Measurements from ENCODE around the gene RPL37. TPM values are rescaled to one million over a fixed set of nuclear protein-coding genes. Genes with fewer than 3 reads are reported as not detected.

The RPL37 gene
- total and polyA plus RNA-seq, 4 donors, result 881 to 2,683 (median 1,270) TPM

DNA sequence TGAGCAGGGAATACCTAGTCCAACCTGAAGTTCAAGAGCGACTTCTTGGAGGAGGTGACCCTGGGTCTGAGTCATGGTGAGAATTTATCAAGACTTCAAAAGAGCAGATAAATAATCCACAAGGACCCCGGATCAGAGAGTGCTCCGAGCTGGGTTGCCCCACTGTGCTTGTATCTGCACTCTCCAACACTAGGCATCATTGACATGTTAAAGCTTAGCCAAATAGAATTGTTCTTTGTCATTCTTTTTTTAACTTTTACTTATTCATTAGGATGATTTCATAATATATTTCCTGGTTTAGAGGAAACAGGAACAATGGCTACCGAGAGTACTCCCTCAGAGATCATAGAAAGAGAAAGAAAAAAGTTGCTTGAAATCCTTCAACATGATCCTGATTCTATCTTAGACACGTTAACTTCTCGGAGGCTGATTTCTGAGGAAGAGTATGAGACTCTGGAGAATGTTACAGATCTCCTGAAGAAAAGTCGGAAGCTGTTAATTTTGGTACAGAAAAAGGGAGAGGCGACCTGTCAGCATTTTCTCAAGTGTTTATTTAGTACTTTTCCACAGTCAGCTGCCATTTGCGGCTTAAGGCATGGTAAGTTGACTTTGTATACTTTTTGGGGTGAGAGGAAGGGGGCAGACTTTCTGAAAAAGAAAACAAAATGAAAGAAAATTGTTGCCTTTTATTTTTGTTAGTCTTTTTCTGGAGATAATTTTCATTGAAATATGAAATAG lies 6.2 kb upstream of the RPL37 start, which contains the start of gene CARD6:
Gene CARD6 (plus strand): TSS at position 300 of the 738 bp plus-strand sequence. CDS start 16 bp downstream, at position 316.
- TF ChIP-seq, protein P1, sequence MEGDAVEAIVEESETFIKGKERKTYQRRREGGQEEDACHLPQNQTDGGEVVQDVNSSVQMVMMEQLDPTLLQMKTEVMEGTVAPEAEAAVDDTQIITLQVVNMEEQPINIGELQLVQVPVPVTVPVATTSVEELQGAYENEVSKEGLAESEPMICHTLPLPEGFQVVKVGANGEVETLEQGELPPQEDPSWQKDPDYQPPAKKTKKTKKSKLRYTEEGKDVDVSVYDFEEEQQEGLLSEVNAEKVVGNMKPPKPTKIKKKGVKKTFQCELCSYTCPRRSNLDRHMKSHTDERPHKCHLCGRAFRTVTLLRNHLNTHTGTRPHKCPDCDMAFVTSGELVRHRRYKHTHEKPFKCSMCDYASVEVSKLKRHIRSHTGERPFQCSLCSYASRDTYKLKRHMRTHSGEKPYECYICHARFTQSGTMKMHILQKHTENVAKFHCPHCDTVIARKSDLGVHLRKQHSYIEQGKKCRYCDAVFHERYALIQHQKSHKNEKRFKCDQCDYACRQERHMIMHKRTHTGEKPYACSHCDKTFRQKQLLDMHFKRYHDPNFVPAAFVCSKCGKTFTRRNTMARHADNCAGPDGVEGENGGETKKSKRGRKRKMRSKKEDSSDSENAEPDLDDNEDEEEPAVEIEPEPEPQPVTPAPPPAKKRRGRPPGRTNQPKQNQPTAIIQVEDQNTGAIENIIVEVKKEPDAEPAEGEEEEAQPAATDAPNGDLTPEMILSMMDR (IDR thresholded peaks at IDR 0.05; ENCODE audit: control extremely low read depth, extremely low read depth), result no peak
- H3K4me3 ChIP-seq, result no peak within 1 kb of the TSS
- 10% methylated on average over 9 of the region's 9 CpGs for WGBS, 2 donors
- ATAC-seq (ENCODE audit: insufficient read depth, low FRiP score), result peak; percentile 64
- peak within 1 kb of the TSS; percentile 63 to 78 for H3K27ac ChIP-seq (ENCODE audit: low read depth in 1 of 2, low read length in 1 of 2)
- peak in 2 of 3 donors; percentile 65 to 70 for DNase-seq
- peaks cover 0 to 11% (median 3%) of the 10 kb centered on the region in 5 donors for H3K4me1 ChIP-seq (ENCODE audit: control insufficient read depth in 5 of 5, insufficient read depth in 5 of 5, low read length in 5 of 5)
- H3K36me3 ChIP-seq (ENCODE audit: control insufficient read depth in 4 of 4, insufficient read depth in 4 of 4, low read length in 4 of 4), result peaks cover 0 to 6% (median 0%) of the 10 kb centered on the region in 4 donors
- H3K9me3 ChIP-seq (ENCODE audit: control insufficient read depth in 4 of 4, insufficient read depth in 3 of 4, low read length in 3 of 4), result no peaks in the 10 kb centered on the region
- peak within 1 kb of the TSS; percentile 52 to 69 for H3K9ac ChIP-seq (ENCODE audit: insufficient read depth in 1 of 2, low read length in 2 of 2)
- no peaks in the 10 kb centered on the region for H3K27me3 ChIP-seq (ENCODE audit: control insufficient read depth in 3 of 3, insufficient read depth in 3 of 3, low read length in 2 of 3)

DNA sequence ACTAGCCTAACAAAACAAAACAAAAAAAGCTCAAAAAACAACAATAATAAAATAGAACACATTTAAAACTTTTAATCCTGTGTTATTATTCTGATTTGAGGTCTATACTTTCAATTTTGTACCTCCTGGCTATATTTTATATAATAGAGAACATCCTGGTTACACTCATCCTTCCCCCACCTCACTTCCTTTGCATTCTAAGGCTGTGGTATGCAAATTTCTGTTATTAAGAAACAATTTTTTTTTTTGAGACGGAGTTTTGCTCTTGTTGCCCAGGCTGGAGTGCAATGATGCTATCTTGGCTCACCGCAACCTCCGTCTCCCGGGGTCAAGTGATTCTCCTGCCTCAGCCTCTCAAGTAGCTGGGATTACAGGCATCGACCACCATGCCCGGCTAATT lies 3.1 kb upstream of the RPL37 start:
- Histone ChIP-seq H3K9me3 (ENCODE audit: control insufficient read depth in 4 of 4, insufficient read depth in 3 of 4, low read length in 3 of 4) (no peaks in the 10 kb centered on the region), H3K27ac (ENCODE audit: low read depth in 1 of 2, low read length in 1 of 2) (no peak overlapping the region), H3K36me3 (ENCODE audit: control insufficient read depth in 4 of 4, insufficient read depth in 4 of 4, low read length in 4 of 4) (peaks cover 4 to 12% (median 8%) of the 10 kb centered on the region in 4 donors), H3K4me3 (no peak overlapping the region), H3K27me3 (ENCODE audit: control insufficient read depth in 3 of 3, insufficient read depth in 3 of 3, low read length in 2 of 3) (no peaks in the 10 kb centered on the region), H3K4me1 (ENCODE audit: control insufficient read depth in 5 of 5, insufficient read depth in 5 of 5, low read length in 5 of 5) (peaks cover 2 to 32% (median 4%) of the 10 kb centered on the region in 5 donors), H3K9ac (ENCODE audit: insufficient read depth in 1 of 2, low read length in 2 of 2) (no peak overlapping the region)
- no peak for DNase-seq
- no peak for ATAC-seq (ENCODE audit: insufficient read depth, low FRiP score)
- 66 to 86% methylated on average over 6 of the region's 6 CpGs for WGBS, 2 donors
- TF ChIP-seq, protein P1 (IDR thresholded peaks at IDR 0.05; ENCODE audit: control extremely low read depth, extremely low read depth), result no peak

DNA sequence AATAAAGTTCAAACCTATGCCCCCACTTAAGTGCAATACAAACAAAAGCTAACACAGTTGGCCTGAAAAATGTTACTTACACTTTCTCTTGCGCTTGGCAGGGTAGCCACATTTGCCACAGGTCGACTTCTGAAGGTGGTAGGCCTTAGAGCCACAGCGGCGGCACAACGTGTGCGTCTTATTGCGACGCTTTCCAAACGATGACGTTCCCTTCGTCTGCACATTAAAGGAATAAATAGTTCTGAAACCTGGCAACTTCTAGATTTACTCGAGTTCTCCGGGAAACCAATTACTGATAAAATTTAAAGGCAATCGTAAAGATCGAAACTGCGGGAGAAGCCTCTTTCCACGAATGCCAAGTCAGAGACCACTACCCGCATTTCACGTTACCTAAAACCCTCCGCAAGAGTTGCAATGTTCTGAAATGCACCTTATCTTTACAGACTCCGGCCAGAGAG lies 602 bp downstream of the RPL37 start:
- H3K4me3 ChIP-seq, result peak overlapping the region; percentile 86
- ATAC-seq (ENCODE audit: insufficient read depth, low FRiP score), result no peak
- TF ChIP-seq, protein P1 (IDR thresholded peaks at IDR 0.05; ENCODE audit: control extremely low read depth, extremely low read depth), result no peak
- peaks cover 0 to 30% (median 6%) of the 10 kb centered on the region in 5 donors for H3K4me1 ChIP-seq (ENCODE audit: control insufficient read depth in 5 of 5, insufficient read depth in 5 of 5, low read length in 5 of 5)
- peak in 2 of 3 donors; percentile 62 to 65 for DNase-seq
- no peaks in the 10 kb centered on the region for H3K27me3 ChIP-seq (ENCODE audit: control insufficient read depth in 3 of 3, insufficient read depth in 3 of 3, low read length in 2 of 3)
- H3K9me3 ChIP-seq (ENCODE audit: control insufficient read depth in 4 of 4, insufficient read depth in 3 of 4, low read length in 3 of 4), result no peaks in the 10 kb centered on the region
- peak overlapping the region; percentile 66 to 93 for H3K27ac ChIP-seq (ENCODE audit: low read depth in 1 of 2, low read length in 1 of 2)
- peak overlapping the region; percentile 98 to 100 for H3K9ac ChIP-seq (ENCODE audit: insufficient read depth in 1 of 2, low read length in 2 of 2)
- H3K36me3 ChIP-seq (ENCODE audit: control insufficient read depth in 4 of 4, insufficient read depth in 4 of 4, low read length in 4 of 4), result peaks cover 22 to 44% (median 28%) of the 10 kb centered on the region in 4 donors
- 1% methylated on average over 21 of the region's 21 CpGs for whole genome bisulfite sequencing, 2 donors
